Nucleus accumbens (tissue), 56 donors: ENCODE results near the gene SLC9A3.

Experiments
- DNase-seq, 56 donors: peaks; one replicate each; lab custom pipeline; 2025; lab: John Stamatoyannopoulos, UW

The SLC9A3 gene

GRCh38 chr5:556909-557441, 32.7 kb upstream of the SLC9A3 start:
- no peak for DNase-seq

GRCh38 chr5:555058-555623, 30.9 kb upstream of the SLC9A3 start:
- DNase-seq, result no peak

GRCh38 chr5:554284-554988, 30.2 kb upstream of the SLC9A3 start:
- no peak for DNase-seq

GRCh38 chr5:553874-554273, 29.6 kb upstream of the SLC9A3 start:
- no peak for DNase-seq

GRCh38 chr5:551406-551805, 27.2 kb upstream of the SLC9A3 start:
- no peak for DNase-seq

GRCh38 chr5:549229-549628, 25.0 kb upstream of the SLC9A3 start:
- no peak for DNase-seq

GRCh38 chr5:548256-548655, 24.0 kb upstream of the SLC9A3 start:
- DNase-seq, result no peak

- DNase-seq, result no peak
Observed at GRCh38 chr5:547086-547924, 23.1 kb upstream of the SLC9A3 start.

GRCh38 chr5:546376-546908, 22.2 kb upstream of the SLC9A3 start:
- no peak for DNase-seq

GRCh38 chr5:545641-546375, 21.6 kb upstream of the SLC9A3 start:
- no peak for DNase-seq

GRCh38 chr5:544675-545355, 20.6 kb upstream of the SLC9A3 start:
- DNase-seq, result no peak

GRCh38 chr5:543755-544674, 19.8 kb upstream of the SLC9A3 start:
- peak in 4 of 56 donors; percentile 3 to 22 (median 6) for DNase-seq

GRCh38 chr5:543351-543750, 19.1 kb upstream of the SLC9A3 start:
- no peak for DNase-seq

- DNase-seq, result no peak
Observed at GRCh38 chr5:542319-543311, 18.4 kb upstream of the SLC9A3 start.

- no peak for DNase-seq
Observed at GRCh38 chr5:541539-542318, 17.5 kb upstream of the SLC9A3 start.

GRCh38 chr5:540906-541538, 16.8 kb upstream of the SLC9A3 start:
- no peak for DNase-seq
